HL-60/S4 (cell line): Measurements from ENCODE around the gene ST8SIA1.

ENCODE experiments used
- in situ Hi-C: fragments of 300-500 bp; cut with MboI; formaldehyde crosslinking; loops from 2 replicates; pipeline ENCODE4 v1.14.3; 2022; ENCODE audit warnings: low sequenced_read_pairs

ST8SIA1 gene

GRCh38 chr12:22333186-22333712, 1.3 kb downstream of the ST8SIA1 start:
- in situ Hi-C loops: no loop called here

DNA sequence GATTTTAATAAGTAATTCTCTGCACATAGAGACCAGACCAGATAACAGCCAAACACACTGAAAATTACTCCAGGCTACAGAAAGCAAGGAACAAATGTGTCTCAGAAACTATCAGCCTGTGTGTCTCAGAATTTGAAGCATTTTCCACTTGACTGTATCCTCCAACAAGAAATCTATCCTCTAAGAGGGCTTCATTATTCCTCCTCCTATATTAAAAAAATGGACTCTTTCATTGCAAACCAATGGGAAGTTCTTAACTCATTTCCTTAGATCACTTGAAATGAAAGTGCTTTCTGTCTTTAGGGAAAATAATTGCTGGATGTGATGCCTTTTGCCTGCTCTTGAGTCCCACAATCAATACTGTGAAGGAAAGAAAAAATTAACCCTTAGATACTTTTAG, 2.3 kb downstream of the ST8SIA1 start:
- in situ Hi-C loops: no loop called here

DNA sequence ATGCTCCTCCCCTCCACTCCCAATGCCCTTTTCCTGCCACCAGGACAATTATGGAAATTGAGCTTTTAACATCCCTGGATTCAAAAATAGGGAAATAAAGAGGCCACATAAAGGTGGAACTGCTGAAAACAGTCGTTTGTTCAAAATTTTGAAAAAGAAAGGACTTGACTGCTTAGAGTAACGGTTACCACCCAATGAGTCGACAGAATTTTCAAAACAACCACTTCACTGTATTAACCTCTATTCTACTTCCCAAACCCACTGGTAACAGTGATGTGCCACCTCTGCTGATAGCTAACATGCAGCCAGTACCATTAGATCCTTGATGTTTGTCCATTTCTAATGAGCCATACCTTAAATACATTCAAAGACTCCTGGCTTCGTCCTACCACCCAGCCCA, 4.9 kb downstream of the ST8SIA1 start:
- in situ Hi-C loops: no loop called here

DNA sequence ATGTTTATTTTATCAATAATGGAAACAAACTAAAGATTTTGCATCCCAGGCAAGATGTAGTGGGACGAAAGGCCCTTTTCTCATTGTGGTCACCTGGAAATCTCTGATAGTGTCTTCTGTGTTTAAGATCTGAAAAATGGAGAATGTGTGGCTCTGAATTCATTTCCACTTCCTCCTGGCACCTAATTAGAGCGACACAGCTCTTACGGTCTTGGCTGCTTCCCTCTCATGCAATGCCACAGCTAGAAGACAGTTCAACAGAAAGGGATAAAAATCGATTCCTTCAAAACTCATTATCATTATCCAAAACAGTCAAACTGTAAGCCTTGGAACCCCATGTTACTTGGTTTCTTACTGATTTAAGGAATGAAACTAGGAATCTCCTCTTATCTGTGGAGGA, 9.3 kb downstream of the ST8SIA1 start:
- in situ Hi-C loops: no loop called here

- in situ Hi-C loops: no loop called here
These were observed 12.4 kb downstream of the ST8SIA1 start for GRCh38 chr12:22322091-22322490.

- in situ Hi-C loops: no loop called here
These were observed 12.9 kb downstream of the ST8SIA1 start for GRCh38 chr12:22321638-22322037.

GRCh38 chr12:22321018-22321605, 13.4 kb downstream of the ST8SIA1 start:
- in situ Hi-C loops: no loop called here

GRCh38 chr12:22318108-22318737, 16.3 kb downstream of the ST8SIA1 start:
- in situ Hi-C loops: no loop called here

DNA sequence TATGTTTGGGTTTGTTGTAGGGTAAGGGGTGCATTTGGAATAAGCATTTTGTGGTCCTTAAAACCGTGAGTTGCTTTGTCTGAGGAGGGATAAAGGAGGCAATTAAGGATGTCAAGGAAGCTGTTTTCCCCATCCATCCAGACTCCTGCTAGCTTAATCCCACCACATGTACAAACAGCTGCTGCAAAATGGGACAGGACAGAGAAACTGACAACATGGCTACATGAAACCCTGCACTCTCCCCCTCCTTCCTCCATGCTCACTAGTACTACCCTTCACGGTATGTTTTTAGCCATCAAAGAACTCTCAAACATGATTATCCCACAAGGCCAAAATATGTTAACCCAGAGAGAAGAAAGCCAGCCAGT, 20.6 kb downstream of the ST8SIA1 start:
- in situ Hi-C loops: no loop called here

GRCh38 chr12:22313286-22313962, 21.1 kb downstream of the ST8SIA1 start:
- in situ Hi-C loops: no loop called here

DNA sequence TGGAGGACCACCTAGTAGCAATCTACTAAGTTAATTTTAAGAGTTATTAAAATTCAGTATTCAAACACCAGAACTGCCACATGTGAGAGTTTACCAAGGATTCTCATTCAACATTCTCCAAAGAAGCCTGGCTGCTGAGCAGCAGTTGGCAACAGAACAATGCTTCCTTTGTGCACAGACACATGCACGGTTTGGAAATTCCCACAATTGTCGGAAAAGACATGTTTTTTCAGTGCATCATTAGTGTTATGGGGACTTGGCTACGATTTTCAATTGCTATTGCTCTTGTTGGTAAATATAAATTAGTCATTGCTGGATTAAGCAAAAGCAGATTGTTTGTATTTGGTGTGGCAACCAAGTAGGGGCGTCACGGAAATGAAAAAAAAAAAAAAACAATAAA, 22.2 kb downstream of the ST8SIA1 start:
- in situ Hi-C loops: no loop called here

GRCh38 chr12:22310709-22311108, 23.8 kb downstream of the ST8SIA1 start:
- in situ Hi-C loops: no loop called here

DNA sequence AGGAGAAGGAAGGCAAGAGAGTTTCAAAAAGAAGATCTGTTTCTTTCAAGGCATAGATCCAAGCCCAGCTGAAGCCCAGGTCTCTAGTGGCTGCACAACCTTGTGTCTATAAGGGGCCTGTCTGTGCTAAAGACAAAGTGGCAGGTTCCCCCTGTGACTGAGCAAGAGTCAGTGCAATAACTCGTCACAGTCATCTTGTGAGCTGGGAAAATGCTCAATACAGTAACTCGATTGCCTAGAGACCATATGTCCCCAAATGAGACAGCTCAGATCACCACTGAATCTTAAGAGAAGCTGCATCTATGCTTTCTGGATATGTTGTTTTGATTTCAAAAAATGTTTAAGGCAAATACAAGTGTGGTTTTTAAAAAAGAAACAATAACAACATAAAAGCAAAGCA, 24.2 kb downstream of the ST8SIA1 start:
- in situ Hi-C loops: no loop called here

- in situ Hi-C loops: no loop called here
These were observed 26.7 kb downstream of the ST8SIA1 start for GRCh38 chr12:22307811-22308210.

GRCh38 chr12:22306311-22306710, 28.2 kb downstream of the ST8SIA1 start:
- in situ Hi-C loops: no loop called here

DNA sequence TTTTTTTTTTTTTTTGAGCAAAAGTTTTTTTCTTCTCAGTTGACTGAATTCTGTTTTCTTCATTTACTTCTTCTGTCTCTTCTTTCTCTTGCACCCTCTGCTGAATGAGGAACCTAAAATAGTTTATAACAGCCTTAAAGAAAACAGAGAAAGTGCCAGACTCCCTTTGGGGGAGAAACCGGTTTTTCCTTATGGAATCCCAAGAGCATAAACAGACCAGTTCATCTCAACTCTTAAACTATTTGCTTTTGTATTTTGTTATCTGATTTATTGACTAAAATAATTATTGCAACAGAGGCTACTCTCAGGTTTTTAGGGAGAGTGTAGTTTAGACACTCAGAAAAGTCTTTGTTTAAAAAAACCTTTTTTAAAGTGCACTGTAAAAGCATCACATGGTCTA, 30.2 kb downstream of the ST8SIA1 start:
- in situ Hi-C loops: no loop called here

- in situ Hi-C loops: no loop called here
These were observed 35.1 kb downstream of the ST8SIA1 start for GRCh38 chr12:22299294-22299912.

DNA sequence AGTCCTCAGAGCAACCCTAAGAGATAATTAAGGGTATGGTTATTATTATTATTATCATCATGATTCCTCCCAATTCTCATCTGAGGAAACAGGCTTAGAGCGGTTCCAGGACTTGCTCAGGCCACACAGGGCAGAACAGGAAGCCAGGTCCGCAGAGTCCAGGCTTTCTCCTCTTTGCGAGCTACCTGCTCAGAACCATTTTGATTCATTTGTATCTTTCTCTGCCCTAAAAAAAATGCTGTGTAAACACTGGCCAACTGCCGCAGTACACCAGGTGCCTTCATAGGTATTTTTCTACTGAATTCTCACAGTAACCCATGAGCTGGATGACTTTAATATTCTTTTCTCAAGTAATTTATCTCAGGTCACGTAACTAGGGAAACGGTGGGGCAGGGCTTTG, 45.3 kb downstream of the ST8SIA1 start:
- in situ Hi-C loops: no loop called here

DNA sequence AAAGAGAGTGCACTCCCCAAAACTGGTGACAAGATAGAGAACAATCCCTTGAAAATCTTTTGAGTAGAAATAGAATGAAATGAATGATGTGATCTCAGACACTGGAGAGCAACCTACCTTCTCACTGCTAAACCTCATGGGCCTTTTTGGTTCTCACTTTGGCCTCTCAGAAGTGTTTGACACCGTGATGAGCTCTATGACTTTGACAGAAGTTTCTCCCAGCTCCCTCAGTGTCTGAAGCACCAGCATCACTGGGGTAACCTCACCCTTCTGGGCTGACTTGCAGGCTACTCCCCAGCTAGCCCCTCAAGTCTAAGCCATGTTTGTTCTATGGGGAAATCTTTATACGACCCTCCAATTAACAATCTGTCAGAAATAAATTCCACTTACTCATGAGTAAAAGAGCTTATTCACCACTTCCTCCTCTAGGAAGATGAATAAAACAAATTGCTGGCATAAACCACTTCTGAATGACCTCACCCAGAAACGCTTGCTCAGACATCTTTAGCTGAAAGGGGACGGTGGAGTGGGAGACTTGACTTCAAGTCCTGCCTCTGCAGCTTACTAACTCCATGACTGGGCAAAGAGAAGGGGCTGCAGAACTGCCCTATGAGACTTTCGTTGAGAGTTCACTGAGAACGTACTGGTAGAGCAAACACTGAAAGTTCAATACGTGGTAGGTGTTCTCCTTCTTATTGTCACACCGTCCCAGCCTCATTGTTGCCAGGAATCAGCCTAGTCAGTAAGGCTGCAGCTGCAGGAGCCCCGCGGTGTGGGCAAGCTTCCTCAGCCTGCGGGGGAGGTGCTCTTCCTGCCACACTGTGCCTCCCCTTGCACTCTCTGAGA, 46.5 kb downstream of the ST8SIA1 start:
- in situ Hi-C loops: no loop called here

GRCh38 chr12:22287101-22287500, 47.4 kb downstream of the ST8SIA1 start:
- in situ Hi-C loops: no loop called here

- in situ Hi-C loops: no loop called here
These were observed 47.9 kb downstream of the ST8SIA1 start for GRCh38 chr12:22286569-22286968.
